ENCODE results near the gene SAMD11. TPM values are rescaled to one million over a fixed set of nuclear protein-coding genes. Genes with fewer than 3 reads are reported as not detected.
"Not testable (repeated sequence)": the region's sequence is repeated elsewhere in the genome, so short reads cannot be mapped to it uniquely, and the experiment has no call there.

Gene SAMD11
- polyA plus RNA-seq, 4 donors, result 44.0 to 107 (median 86.6) TPM

- DNase-seq (ENCODE audit: low read depth in 4 of 4, low spot score in 2 of 4), result no peak
Measured at GRCh38 chr1:943545-944340, 20.0 kb downstream of the SAMD11 start.

- DNase-seq (ENCODE audit: low read depth in 4 of 4, low spot score in 2 of 4), result peak in 1 of 4 donors; percentile 83
Measured at GRCh38 chr1:944341-945325, 20.9 kb downstream of the SAMD11 start.

GRCh38 chr1:945688-946556, 22.2 kb downstream of the SAMD11 start:
- no peak for DNase-seq (ENCODE audit: low read depth in 4 of 4, low spot score in 2 of 4)

GRCh38 chr1:946811-947210, 23.1 kb downstream of the SAMD11 start:
- not testable (repeated sequence) for DNase-seq (ENCODE audit: low read depth in 4 of 4, low spot score in 2 of 4)

- no peak for DNase-seq (ENCODE audit: low read depth in 4 of 4, low spot score in 2 of 4)
Measured at GRCh38 chr1:947958-948357, 24.2 kb downstream of the SAMD11 start.

- no peak for DNase-seq (ENCODE audit: low read depth in 4 of 4, low spot score in 2 of 4)
Measured at GRCh38 chr1:950268-950667, 26.5 kb downstream of the SAMD11 start.

- DNase-seq (ENCODE audit: low read depth in 4 of 4, low spot score in 2 of 4), result no peak
Measured at GRCh38 chr1:950881-951280, 27.2 kb downstream of the SAMD11 start.

GRCh38 chr1:951364-951763, 27.6 kb downstream of the SAMD11 start:
- no peak for DNase-seq (ENCODE audit: low read depth in 4 of 4, low spot score in 2 of 4)

GRCh38 chr1:952201-952600, 28.5 kb downstream of the SAMD11 start:
- no peak for DNase-seq (ENCODE audit: low read depth in 4 of 4, low spot score in 2 of 4)

- no peak for DNase-seq (ENCODE audit: low read depth in 4 of 4, low spot score in 2 of 4)
Measured at GRCh38 chr1:952603-953002, 28.9 kb downstream of the SAMD11 start.

- DNase-seq (ENCODE audit: low read depth in 4 of 4, low spot score in 2 of 4), result no peak
Measured at GRCh38 chr1:953524-954320, 30.0 kb downstream of the SAMD11 start.

- DNase-seq (ENCODE audit: low read depth in 4 of 4, low spot score in 2 of 4), result no peak
Measured at GRCh38 chr1:954927-955326, 31.2 kb downstream of the SAMD11 start.

- DNase-seq (ENCODE audit: low read depth in 4 of 4, low spot score in 2 of 4), result no peak
Measured at GRCh38 chr1:955474-955873, 31.8 kb downstream of the SAMD11 start.

- no peak for DNase-seq (ENCODE audit: low read depth in 4 of 4, low spot score in 2 of 4)
Measured at GRCh38 chr1:956636-957035, 32.9 kb downstream of the SAMD11 start.

GRCh38 chr1:958823-959730, 35.4 kb downstream of the SAMD11 start, which contains the start of gene NOC2L:
Gene NOC2L (minus strand): TSS chr1:959256. CDS start chr1:959240, 16 bp downstream.
- DNase-seq (ENCODE audit: low read depth in 4 of 4, low spot score in 2 of 4), result peak in 1 of 4 donors; percentile 74

GRCh38 chr1:959731-960362, 36.1 kb downstream of the SAMD11 start:
- DNase-seq (ENCODE audit: low read depth in 4 of 4, low spot score in 2 of 4), result no peak

GRCh38 chr1:960363-961131, 36.8 kb downstream of the SAMD11 start, which contains the start of gene KLHL17:
Gene KLHL17 (plus strand): TSS chr1:960584. CDS start chr1:960694, 110 bp downstream.
- no peak for DNase-seq (ENCODE audit: low read depth in 4 of 4, low spot score in 2 of 4)

Data from left renal cortex interstitium (tissue), 4 donors.